GM18870 (cell line): ENCODE results near the gene NPEPL1.

Source experiments
- ATAC-seq: cut with Tn5 transposase; IDR thresholded peaks from one replicate; pipeline ENCODE4 v1.9.1; 2021; ENCODE audit warnings: moderate library complexity; ENCODE audit not compliant: unreplicated experiment

The NPEPL1 gene

GRCh38 chr20:58657986-58658385 lies 34.6 kb upstream of the NPEPL1 start:
- no peak for ATAC-seq

GRCh38 chr20:58658760-58659159 lies 33.8 kb upstream of the NPEPL1 start:
- ATAC-seq = no peak

GRCh38 chr20:58659841-58660240 lies 32.8 kb upstream of the NPEPL1 start:
- ATAC-seq = no peak

GRCh38 chr20:58660855-58661597 lies 31.6 kb upstream of the NPEPL1 start:
- no peak for ATAC-seq

GRCh38 chr20:58661598-58662473 lies 30.8 kb upstream of the NPEPL1 start:
- no peak for ATAC-seq

- no peak for ATAC-seq
Measured at GRCh38 chr20:58664331-58664730, 28.3 kb upstream of the NPEPL1 start.

GRCh38 chr20:58664883-58665282 lies 27.7 kb upstream of the NPEPL1 start:
- ATAC-seq = no peak

GRCh38 chr20:58665606-58666005 lies 27.0 kb upstream of the NPEPL1 start:
- no peak for ATAC-seq

- ATAC-seq = no peak
Measured at GRCh38 chr20:58666702-58667101, 25.9 kb upstream of the NPEPL1 start.

- ATAC-seq = no peak
Measured at GRCh38 chr20:58667975-58668374, 24.6 kb upstream of the NPEPL1 start.

- no peak for ATAC-seq
Measured at GRCh38 chr20:58668901-58669286, 23.7 kb upstream of the NPEPL1 start.

GRCh38 chr20:58669287-58670006 lies 23.2 kb upstream of the NPEPL1 start:
- ATAC-seq = no peak

- ATAC-seq = no peak
Measured at GRCh38 chr20:58670102-58670501, 22.5 kb upstream of the NPEPL1 start.

- ATAC-seq = no peak
Measured at GRCh38 chr20:58670659-58671058, 21.9 kb upstream of the NPEPL1 start.

- no peak for ATAC-seq
Measured at GRCh38 chr20:58673119-58673518, 19.5 kb upstream of the NPEPL1 start.

- no peak for ATAC-seq
Measured at GRCh38 chr20:58675146-58675584, 17.4 kb upstream of the NPEPL1 start.

GRCh38 chr20:58675641-58676040 lies 17.0 kb upstream of the NPEPL1 start:
- ATAC-seq = no peak

GRCh38 chr20:58676161-58676560 lies 16.4 kb upstream of the NPEPL1 start:
- no peak for ATAC-seq

- ATAC-seq = no peak
Measured at GRCh38 chr20:58677079-58677604, 15.5 kb upstream of the NPEPL1 start.

- ATAC-seq = no peak
Measured at GRCh38 chr20:58677808-58678207, 14.8 kb upstream of the NPEPL1 start.

GRCh38 chr20:58678806-58679205 lies 13.8 kb upstream of the NPEPL1 start:
- no peak for ATAC-seq
